ENCODE measurements around the gene TFAP2C.

GRCh38 chr20:56614196-56614595 is 14.9 kb upstream of the TFAP2C start:
- TF ChIP-seq POLR2A (IDR thresholded peaks at IDR 0.05), result no peak
- no peak for TF ChIP-seq CTCF (IDR thresholded peaks at IDR 0.05)
- no peak for TF ChIP-seq EP300 (IDR thresholded peaks at IDR 0.05)
